Kidney (tissue), 14 donors: Measurements from ENCODE around the gene CTTN. TPM values are rescaled to one million over a fixed set of nuclear protein-coding genes. Genes with fewer than 3 reads are reported as not detected.
A peak's percentile ranks its signal among the peaks of the same experiment; 100 is the strongest.

Source experiments
- DNase-seq, 5 donors: peaks; one replicate each; pipeline ENCODE4 v3.0.0-alpha.2; 2013 to 2020
- FAIRE-seq: peaks from 2 replicates; lab custom pipeline; 2012; peaks lifted over from hg19 to GRCh38; lab: Jason Lieb, UNC
- H3K27ac ChIP-seq, 2 donors: one replicate each; pipeline ENCODE4 v1.7.0; 2013; ENCODE audit warnings: low read depth in 2 of 2, low read length in 2 of 2, inconsistent platforms in 1 of 2
- H3K27me3 ChIP-seq: one replicate; pipeline ENCODE4 v1.7.1; 2013; ENCODE audit warnings: low read length, inconsistent platforms; ENCODE audit not compliant: control insufficient read depth, insufficient read depth
- H3K36me3 ChIP-seq, 3 donors: one replicate each; pipeline versions ENCODE4 v1.7.0 to v1.7.1; 2013; ENCODE audit warnings: low read length in 3 of 3, control low read depth in 1 of 3, inconsistent platforms in 1 of 3; ENCODE audit not compliant: insufficient read depth in 3 of 3, control insufficient read depth in 2 of 3
- H3K4me1 ChIP-seq, 3 donors: one replicate each; pipeline versions ENCODE4 v1.7.0 to v1.7.1; 2013; ENCODE audit warnings: low read length in 3 of 3, inconsistent platforms in 1 of 3, low read depth in 1 of 3; ENCODE audit not compliant: control insufficient read depth in 2 of 3, insufficient read depth in 2 of 3
- H3K4me3 ChIP-seq, 3 donors: one replicate each; pipeline versions ENCODE4 v1.7.0 to v1.8.1; 2013; ENCODE audit warnings: low read length in 3 of 3, control low read depth in 1 of 3, inconsistent platforms in 1 of 3
- H3K9ac ChIP-seq, 3 donors: one replicate each; pipeline versions ENCODE4 v1.7.0 to v1.7.1; 2013; ENCODE audit warnings: low read length in 3 of 3, control low read depth in 1 of 3, inconsistent platforms in 1 of 3
- H3K9me3 ChIP-seq, 3 donors: one replicate each; pipeline versions ENCODE4 v1.7.0 to v1.7.1; 2013; ENCODE audit warnings: low read length in 3 of 3, control low read depth in 1 of 3, inconsistent platforms in 1 of 3; ENCODE audit not compliant: control insufficient read depth in 2 of 3, insufficient read depth in 1 of 3
- intact Hi-C: fragments of 100-400 bp; cut with DNase I; formaldehyde crosslinking; loops from one replicate; pipeline ENCODE4 v1.11.1; 2022
- polyA plus RNA-seq: library from polyadenylated mRNA; stranded (reverse); fragments of 350-450 nt; fragmentation: Illumina TruSeq; extraction: RNeasy Lipid Tissue Mini Kit (QIAGEN cat#74804); gene quantifications from one replicate; pipeline ENCODE4 v1.2.3, GENCODE V29; 2014; ENCODE audit warnings: low read depth, low replicate concordance; ENCODE audit not compliant: insufficient read depth
- total RNA-seq: library from RNA; stranded (reverse); fragmentation: NEBNext Ultra II Directional; extraction: Animal tissue kit (Norgen Biotek cat#: 25700); gene quantifications from one replicate; pipeline ENCODE4 v1.2.1, GENCODE V29; 2021
- TF ChIP-seq, protein P1 (sequence below): IDR thresholded peaks from 3 replicates; pipeline ENCODE4 v1.5.1; 2012; ENCODE audit warnings: mild to moderate bottlenecking, moderate library complexity, borderline replicate concordance; ENCODE audit not compliant: insufficient read depth; ENCODE audit errors: extremely low read depth
- donor health status: control.
- donor health status: control.
- donor health status: control.
- donor health status: control.
- donor health status: control.
- donor health status: DM: yes; HTN: yes; CAD: no.
- donor health status: Normal renal cell carcinoma (clear cell type).

CTTN gene
- total and polyA plus RNA-seq, 2 donors from 2014 or later, result 84.9 to 316 TPM

DNA sequence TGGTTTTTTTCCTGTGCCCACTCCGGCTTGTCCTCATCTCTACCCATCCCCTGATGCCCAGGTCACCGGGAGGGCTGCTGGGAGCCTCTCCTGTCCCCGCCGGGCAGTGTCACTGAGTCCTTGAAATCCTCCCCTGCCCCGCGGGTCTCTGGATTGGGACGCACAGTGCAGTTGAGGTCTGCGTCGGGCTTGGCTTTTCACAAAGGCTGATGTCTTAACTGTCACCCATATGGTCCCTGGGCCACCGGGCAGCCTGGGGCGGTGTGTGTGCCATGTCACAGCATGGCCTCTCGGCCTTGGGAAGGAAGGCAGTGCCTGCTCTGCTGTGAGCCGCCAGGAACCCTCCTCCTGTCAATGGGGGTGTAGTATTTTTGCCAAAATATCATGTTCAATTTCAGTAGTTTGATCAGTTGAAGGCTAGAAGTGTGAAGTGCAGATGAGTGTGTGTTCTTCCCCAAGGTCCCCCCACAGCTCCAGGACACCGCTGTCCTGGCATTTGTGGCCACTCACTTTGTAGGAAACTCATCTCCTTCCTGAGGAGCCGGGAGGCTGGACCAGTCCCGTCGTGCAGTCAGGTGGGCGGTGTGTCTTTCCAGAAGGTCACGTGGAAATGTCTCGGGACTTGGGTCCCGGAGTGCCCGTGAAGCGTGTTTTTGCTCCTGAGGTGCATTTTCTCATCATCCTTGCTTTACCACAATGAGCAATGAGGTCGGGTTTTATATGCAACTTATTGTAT, 37.6 kb downstream of the CTTN start:
- TF ChIP-seq, protein P1, sequence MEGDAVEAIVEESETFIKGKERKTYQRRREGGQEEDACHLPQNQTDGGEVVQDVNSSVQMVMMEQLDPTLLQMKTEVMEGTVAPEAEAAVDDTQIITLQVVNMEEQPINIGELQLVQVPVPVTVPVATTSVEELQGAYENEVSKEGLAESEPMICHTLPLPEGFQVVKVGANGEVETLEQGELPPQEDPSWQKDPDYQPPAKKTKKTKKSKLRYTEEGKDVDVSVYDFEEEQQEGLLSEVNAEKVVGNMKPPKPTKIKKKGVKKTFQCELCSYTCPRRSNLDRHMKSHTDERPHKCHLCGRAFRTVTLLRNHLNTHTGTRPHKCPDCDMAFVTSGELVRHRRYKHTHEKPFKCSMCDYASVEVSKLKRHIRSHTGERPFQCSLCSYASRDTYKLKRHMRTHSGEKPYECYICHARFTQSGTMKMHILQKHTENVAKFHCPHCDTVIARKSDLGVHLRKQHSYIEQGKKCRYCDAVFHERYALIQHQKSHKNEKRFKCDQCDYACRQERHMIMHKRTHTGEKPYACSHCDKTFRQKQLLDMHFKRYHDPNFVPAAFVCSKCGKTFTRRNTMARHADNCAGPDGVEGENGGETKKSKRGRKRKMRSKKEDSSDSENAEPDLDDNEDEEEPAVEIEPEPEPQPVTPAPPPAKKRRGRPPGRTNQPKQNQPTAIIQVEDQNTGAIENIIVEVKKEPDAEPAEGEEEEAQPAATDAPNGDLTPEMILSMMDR, result no peak
- H3K4me1 ChIP-seq, result no peaks in the 10 kb centered on the region
- DNase-seq (peak in 1 of 5 donors; percentile 19), FAIRE-seq (no peak)
- no peak overlapping the region for H3K9ac ChIP-seq
- intact Hi-C loops, result no loop called here
- peaks cover 0 to 47% (median 23%) of the 10 kb centered on the region in 3 donors for H3K36me3 ChIP-seq
- H3K4me3 ChIP-seq, result no peak overlapping the region
- no peak overlapping the region for H3K27ac ChIP-seq
- no peaks in the 10 kb centered on the region for H3K27me3 ChIP-seq
- no peaks in the 10 kb centered on the region for H3K9me3 ChIP-seq

DNA sequence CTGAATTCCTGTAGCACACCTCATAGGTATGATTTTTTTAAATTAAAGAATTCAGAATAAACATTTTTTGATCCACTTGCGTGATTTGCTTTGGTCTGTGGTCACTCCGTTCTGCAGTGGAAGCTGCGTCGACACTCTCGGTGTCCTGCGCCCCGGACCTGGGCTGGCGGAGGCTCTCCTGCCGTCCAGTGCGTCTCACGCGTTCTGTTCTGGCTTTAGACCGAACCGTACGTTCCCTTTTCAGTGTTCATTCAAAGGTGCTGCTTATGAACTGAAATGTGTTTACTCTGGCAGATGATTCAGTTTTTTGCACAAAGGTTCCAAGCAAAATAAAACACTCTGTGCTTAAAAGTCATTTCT, 38.2 kb downstream of the CTTN start:
- Histone ChIP-seq H3K27me3 (no peaks in the 10 kb centered on the region), H3K4me3 (no peak overlapping the region), H3K9me3 (no peaks in the 10 kb centered on the region), H3K9ac (no peak overlapping the region), H3K27ac (no peak overlapping the region), H3K4me1 (no peaks in the 10 kb centered on the region), H3K36me3 (peaks cover 0 to 42% (median 21%) of the 10 kb centered on the region in 3 donors)
- FAIRE-seq, result no peak
- DNase-seq, result no peak
- intact Hi-C loops, result no loop called here
- TF ChIP-seq, protein P1, result no peak

DNA sequence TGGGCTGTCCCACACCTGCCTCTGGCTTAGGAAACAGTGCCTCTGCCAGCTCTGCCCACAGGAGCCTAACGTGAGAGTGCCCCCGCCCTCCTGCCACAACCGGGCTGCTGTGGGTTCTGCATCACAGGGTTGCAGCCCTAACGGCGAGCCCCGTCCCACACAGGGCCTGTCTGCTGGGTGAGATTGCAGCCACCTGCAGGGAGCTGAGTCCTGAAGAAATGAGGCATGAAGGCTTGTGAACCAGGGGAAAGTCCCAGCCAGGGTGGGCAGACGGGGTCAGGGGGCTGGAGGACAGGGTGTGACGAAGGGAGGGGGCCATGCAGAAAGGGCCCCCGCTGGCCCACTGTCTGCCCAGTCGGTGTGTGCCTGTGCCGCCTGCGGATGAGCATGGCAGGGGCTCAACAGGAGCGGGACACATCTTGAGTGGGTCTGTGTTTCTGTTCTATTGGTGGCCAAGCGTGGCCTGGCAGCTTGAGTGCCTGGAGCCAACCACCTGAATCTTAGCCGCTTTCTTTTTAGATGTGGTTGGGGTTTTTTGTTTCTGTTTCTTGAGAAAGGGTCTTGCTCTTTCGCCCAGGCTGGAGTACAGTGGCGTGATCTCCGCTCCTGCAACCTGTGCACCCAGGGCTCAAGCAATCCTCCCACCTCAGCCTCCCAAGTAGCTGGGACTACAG, 38.9 kb downstream of the CTTN start:
- FAIRE-seq (no peak), DNase-seq (no peak)
- TF ChIP-seq, protein P1, result no peak
- H3K27ac ChIP-seq, result no peak overlapping the region
- peaks cover 0 to 34% (median 16%) of the 10 kb centered on the region in 3 donors for H3K36me3 ChIP-seq
- H3K4me1 ChIP-seq, result no peaks in the 10 kb centered on the region
- H3K9me3 ChIP-seq, result no peaks in the 10 kb centered on the region
- intact Hi-C loops, result no loop called here
- no peak overlapping the region for H3K9ac ChIP-seq
- H3K4me3 ChIP-seq, result no peak overlapping the region
- H3K27me3 ChIP-seq, result no peaks in the 10 kb centered on the region
